Measurements from ENCODE around the gene PRPF31.

PRPF31 gene

DNA sequence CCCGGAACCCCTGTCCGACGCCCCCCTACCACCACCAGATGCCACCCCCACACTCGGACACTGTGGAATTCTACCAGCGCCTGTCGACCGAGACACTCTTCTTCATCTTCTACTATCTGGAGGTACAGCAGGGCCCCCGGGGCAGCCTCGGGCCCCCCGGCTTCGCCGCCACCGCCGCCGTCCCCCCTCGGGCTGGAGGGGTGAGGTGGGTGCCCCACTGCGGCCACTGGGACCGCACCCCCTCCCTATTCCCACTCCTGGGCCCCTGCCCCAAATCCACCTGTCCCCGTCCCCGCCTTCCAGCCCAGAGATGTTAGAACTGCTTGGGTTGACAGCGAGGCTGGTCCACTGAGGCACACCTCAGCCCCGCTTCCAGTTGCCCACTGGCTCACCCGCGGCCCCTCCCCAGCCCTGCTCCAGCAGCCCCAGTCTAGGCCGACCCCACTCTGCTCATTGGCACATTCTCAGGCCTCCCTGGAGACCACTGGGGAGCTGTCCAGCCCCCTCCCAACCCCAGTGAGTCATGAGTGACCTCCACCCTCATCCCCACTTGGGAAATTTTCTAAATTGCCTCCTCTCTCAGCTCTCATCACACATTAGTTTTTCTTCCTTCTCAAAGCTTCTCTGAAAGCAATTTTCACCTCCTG is 37.4 kb downstream of the PRPF31 start:
- DNase-seq (ENCODE audit: low read depth): no peak
- TF ChIP-seq, protein P1, sequence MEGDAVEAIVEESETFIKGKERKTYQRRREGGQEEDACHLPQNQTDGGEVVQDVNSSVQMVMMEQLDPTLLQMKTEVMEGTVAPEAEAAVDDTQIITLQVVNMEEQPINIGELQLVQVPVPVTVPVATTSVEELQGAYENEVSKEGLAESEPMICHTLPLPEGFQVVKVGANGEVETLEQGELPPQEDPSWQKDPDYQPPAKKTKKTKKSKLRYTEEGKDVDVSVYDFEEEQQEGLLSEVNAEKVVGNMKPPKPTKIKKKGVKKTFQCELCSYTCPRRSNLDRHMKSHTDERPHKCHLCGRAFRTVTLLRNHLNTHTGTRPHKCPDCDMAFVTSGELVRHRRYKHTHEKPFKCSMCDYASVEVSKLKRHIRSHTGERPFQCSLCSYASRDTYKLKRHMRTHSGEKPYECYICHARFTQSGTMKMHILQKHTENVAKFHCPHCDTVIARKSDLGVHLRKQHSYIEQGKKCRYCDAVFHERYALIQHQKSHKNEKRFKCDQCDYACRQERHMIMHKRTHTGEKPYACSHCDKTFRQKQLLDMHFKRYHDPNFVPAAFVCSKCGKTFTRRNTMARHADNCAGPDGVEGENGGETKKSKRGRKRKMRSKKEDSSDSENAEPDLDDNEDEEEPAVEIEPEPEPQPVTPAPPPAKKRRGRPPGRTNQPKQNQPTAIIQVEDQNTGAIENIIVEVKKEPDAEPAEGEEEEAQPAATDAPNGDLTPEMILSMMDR (conservative IDR thresholded peaks at IDR 0.05; ENCODE audit: low read length): no peak
- H3K4me3 ChIP-seq (ENCODE audit: low read length): no peak overlapping the region

DNA sequence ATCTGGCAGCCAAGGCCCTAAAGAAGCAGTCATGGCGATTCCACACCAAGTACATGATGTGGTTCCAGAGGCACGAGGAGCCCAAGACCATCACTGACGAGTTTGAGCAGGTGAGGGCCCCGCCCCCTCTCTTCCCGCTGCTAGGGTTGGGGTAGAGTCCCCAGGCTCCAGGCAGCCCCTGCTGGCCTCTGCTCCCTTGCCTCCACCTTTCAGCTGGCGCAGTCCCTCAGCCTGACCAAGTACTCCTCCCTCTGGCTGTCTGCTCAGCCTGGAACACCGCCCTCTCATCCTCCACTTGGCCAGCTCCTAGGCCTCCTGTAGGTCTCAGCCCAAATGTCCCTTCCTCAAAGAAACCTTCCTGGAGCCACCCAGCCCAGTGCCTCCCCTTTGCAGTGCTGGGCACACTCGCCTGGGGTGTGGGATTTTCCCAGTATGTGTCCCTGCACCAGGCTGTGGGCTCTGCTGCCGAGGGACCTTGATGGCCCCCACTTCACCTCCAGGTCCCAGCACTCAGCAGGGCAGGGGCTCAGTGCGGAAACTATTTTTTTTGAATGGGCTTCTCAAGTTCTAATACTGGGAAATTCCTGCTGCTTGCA is 38.3 kb downstream of the PRPF31 start:
- H3K4me3 ChIP-seq (ENCODE audit: low read length): no peak overlapping the region
- DNase-seq (ENCODE audit: low read depth): no peak
- TF ChIP-seq, protein P1 (conservative IDR thresholded peaks at IDR 0.05; ENCODE audit: low read length): no peak

DNA sequence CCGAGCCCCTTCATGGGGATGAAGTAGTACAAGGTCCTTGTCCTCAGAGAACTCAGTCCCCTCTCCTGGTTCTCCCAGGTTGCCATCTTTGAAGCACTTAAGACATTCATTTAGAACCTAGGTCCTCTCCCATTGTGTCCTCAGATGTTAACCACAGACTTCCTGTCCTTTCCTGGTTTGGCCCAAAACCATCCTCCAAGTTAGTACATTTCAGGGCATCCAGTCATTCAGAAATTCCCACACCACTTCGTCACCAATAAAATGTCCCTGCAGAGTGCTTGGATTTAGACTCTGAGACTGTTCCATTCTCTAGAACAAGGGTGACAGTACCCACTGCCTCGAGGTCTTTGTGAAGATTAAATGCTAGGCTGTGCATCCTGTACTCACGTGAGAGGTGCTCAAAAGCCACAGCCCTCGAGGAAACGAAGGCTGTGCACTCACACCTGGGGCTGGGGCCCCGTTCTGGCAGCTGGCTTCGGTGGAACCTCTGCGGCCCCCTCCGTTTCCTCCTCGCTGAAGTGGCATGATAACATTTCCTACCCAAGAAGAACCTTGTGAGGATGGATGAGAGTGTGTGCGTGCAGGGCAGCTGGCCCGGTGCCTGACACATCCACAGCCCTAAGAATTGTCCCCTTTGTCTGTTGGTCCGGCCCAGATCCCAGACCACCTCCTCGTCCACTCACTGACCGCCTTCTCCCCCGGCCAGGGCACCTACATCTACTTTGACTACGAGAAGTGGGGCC is 39.2 kb downstream of the PRPF31 start:
- DNase-seq (ENCODE audit: low read depth): peak; percentile 66
- TF ChIP-seq, protein P1 (conservative IDR thresholded peaks at IDR 0.05; ENCODE audit: low read length): no peak
- H3K4me3 ChIP-seq (ENCODE audit: low read length): no peak overlapping the region

DNA sequence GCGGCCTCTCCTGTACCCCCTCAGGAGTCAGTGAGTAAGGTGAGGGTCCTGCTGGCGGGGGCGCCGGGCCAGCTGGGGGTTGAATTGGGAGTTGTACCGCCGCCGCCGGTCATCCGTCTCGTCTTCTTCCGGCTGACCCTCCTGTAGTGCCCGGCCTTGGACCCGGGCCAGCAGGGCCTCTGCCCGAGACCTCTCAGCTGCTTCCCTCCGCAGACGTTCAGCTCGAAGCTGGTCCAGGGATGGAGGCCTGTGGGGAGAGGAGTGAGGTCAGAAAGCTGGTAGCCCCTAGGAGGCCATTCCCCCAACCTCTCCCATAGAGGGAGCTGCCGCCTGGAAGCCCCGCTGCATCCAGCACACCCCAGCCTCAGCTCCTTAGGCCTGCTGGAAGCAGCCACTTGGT is 40.1 kb downstream of the PRPF31 start:
- no peak for DNase-seq (ENCODE audit: low read depth)
- TF ChIP-seq, protein P1 (conservative IDR thresholded peaks at IDR 0.05; ENCODE audit: low read length): no peak
- no peak overlapping the region for H3K4me3 ChIP-seq (ENCODE audit: low read length)

DNA sequence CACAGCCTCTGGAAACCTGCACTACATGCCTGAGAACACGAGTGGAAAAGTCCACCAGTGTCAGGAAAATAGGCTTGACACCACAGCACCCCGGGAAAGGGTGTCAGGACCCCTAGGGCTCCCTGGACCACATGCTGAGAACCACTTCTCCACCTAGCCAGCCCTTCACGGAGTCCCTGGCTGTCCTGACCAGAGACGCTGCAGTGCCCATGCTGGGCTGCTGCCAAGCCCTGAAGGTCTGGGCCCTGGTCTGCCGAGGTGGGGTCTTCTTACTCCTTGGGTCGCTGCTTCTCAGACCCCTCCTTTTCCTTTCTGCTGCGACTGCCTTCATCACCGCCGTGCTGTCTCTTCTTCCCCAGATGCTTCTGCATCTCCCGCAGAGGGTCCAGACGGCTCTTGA is 40.9 kb downstream of the PRPF31 start:
- no peak for DNase-seq (ENCODE audit: low read depth)
- H3K4me3 ChIP-seq (ENCODE audit: low read length): no peak overlapping the region
- TF ChIP-seq, protein P1 (conservative IDR thresholded peaks at IDR 0.05; ENCODE audit: low read length): no peak

DNA sequence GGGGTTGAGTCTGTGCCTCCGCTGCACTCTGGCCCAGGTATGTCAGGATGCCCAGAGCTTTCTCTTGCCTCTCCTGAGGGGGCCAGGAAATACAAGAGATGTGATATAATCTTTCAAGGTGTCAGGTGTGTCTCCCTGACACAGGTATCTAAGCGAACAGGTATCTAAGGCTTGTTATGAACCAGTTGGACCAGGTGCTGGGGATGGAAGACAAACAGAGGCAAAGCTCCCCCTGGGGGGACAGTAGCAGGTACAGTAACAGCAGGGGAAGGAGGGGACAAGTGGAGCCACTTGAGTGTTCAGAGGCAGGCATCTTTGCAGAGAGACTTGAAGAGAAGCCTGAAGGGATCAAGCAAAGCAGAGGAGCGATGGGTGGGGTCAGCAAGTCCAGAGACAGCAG is 41.4 kb downstream of the PRPF31 start:
- no peak for DNase-seq (ENCODE audit: low read depth)
- H3K4me3 ChIP-seq (ENCODE audit: low read length): no peak overlapping the region
- TF ChIP-seq, protein P1 (conservative IDR thresholded peaks at IDR 0.05; ENCODE audit: low read length): no peak
